HG03108 (cell line): ENCODE results near the gene MFAP3.
"Not testable (repeated sequence)": the region's sequence is repeated elsewhere in the genome, so short reads cannot be mapped to it uniquely, and the experiment has no call there.

ENCODE experiments used
- ATAC-seq: cut with Tn5 transposase; IDR thresholded peaks from one replicate; pipeline ENCODE4 v1.9.1; 2021; ENCODE audit warnings: moderate library complexity; ENCODE audit not compliant: unreplicated experiment

MFAP3 gene

GRCh38 chr5:154038707-154039457 lies at the start of gene MFAP3, which contains the start of gene FAM114A2:
TSS of gene MFAP3 (plus strand) at chr5:154038967. CDS start at chr5:154049723, 10,756 bp downstream.
TSS of gene FAM114A2 (minus strand) at chr5:154038910. CDS start at chr5:154034953, 3,957 bp downstream.
- peak; percentile 96 for ATAC-seq

DNA sequence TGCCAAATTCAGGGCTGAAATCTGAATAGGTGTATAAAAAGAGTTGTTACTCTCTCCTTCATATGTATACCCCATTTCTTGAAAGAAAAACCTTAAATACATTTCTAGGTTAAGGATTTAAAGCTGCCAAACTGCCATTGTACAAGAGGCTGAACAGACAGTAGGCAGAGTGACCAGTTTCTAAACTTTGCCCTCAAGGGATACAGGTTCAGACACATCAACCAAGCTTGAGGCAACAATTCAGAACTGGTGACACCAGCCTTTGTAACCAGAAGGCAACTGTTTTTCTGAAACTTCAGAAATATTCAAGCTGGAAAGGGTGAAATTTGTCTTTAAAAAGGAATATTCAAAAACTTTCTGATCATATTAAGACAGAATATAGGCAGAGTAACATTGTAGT lies 47.6 kb upstream of the MFAP3 start:
- no peak for ATAC-seq

- no peak for ATAC-seq
Measured at GRCh38 chr5:153998010-153998409, 40.8 kb upstream of the MFAP3 start.

- no peak for ATAC-seq
Measured at GRCh38 chr5:153998768-153999167, 40.0 kb upstream of the MFAP3 start.

DNA sequence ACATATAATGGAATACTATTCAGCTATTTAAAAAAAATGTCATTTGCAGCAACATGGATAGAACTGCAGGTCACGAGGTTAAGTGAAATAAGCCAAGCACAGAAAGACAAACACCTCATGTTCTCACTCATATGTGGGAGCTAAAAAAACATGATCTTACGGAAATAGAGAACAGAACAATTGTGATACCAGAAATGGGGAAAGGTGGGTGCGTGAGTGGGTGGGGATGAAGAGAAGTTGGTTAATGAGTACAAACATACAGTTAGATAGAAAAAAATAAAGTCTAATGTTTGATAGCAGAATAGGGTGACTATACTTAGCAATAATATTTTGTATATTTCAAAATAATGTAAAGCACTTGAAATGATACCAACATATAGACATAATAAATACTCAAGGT lies 38.8 kb upstream of the MFAP3 start:
- ATAC-seq = no peak

DNA sequence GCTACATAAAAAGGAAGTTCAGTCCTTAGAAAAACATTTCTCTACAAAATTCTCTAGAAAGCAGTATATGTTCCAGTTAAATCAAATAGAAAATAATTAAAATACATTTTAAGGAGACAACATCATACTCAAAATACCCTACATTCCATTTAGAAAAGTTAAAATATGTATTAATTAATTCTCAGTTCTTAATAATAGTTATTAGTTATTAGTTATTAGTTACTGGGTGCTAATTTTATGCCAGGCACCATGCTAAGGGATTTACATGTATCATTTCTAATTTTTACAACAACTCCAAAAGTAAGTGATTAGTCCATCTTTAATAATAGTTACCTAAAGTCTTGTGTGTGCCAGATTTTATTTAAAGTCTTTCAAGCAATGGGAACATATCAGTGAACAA lies 38.1 kb upstream of the MFAP3 start:
- no peak for ATAC-seq

DNA sequence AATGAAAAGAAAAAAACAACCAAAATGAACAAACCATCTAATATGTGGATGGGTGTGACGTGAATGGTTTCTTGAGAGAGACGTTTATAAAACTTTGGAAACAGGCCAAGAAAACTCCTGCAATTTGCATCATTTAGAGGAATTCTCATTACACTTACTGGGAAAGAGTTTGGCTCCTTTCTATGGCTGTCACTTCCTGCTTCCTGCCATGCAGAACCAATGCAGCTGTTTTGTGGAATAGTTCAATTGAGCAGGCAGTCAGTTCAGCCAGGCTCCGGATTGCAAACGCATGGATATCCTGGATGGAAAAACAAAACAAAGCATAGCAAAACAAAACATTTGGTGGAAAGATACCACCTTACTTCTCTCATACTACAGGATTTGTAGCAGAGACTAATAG lies 36.7 kb upstream of the MFAP3 start:
- no peak for ATAC-seq

DNA sequence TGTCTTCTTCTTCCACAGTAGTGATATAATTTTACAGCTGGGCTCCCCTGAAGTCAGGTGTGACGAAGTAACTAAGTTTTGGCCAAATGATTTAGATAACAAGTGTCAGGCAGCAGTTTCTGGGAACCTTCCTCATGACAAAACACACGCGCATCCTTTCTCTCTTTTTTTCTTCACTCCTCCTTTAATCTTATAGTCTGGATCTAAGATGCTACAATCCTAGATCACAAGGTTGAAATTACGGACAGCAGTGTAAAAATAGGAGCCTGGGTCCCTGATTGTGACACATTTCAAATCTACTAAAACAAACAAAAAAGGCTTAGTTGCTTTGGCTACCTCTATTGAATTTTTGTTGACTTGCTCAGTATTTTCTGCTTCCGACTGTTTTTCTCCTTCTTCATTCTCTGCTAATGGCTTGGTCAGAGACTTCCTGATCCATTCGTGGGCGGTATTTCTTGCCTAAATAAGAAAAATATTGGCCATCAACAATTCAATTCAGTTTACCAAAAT lies 36.2 kb upstream of the MFAP3 start:
- ATAC-seq = no peak

- no peak for ATAC-seq
Measured at GRCh38 chr5:154005648-154006047, 33.1 kb upstream of the MFAP3 start.

- ATAC-seq = no peak
Measured at GRCh38 chr5:154010660-154011059, 28.1 kb upstream of the MFAP3 start.

DNA sequence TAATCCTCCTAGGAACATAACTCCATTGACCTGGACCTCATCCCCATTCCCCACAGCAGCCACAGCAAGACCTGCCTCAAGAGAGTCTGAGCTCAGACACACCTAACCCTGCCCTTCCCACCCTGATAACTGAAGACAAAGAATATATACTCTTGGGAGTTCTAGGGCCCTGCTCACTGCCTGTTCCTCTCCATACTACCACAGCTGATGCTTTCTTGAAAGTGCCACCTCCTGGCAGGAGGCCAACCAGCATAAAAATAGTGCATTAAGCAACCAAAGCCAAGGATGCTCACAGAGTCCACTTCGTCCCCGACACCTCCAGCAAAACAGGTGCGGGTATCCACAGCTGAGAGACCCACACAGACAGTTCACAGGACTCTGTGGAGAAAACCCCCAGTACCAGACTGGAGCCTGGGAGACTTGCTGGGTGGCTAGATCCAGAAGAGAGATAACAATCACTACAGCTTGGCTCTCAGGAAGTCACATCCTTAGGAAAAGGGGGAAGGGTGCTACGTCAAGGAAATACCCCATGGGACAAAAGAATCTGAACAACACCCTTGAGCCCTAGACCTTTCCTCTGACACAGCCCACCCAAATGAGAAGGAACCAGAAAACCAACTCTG lies 23.6 kb upstream of the MFAP3 start:
- ATAC-seq = no peak

GRCh38 chr5:154018919-154019318 lies 19.8 kb upstream of the MFAP3 start:
- not testable (repeated sequence) for ATAC-seq

- no peak for ATAC-seq
Measured at GRCh38 chr5:154025951-154026350, 12.8 kb upstream of the MFAP3 start.

DNA sequence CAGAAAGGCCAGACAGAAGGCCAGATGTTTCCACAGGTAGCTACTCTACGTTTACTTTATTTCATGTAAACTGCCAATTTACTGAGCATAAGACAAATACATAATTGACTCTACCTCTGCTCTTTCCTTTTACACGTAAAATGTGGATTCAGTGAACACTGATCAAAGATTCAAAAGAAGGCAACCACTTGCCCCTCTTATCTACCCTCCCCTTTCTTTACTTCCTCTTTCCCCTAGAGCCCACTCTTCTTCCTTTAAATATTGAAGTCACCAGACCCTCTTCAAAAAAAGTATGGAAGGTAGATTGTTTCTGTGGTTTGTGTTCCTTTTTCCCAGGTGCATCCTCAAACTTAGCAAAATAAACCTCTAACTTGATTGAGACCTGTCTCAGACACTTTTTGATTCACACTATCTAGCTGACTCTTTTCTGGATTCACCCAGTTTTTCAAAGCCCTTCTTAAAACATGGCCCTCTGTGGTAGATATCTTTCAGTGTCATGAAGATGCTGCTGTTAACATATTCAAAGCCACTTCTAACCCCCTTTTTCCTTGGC lies 6.8 kb upstream of the MFAP3 start:
- ATAC-seq = no peak

DNA sequence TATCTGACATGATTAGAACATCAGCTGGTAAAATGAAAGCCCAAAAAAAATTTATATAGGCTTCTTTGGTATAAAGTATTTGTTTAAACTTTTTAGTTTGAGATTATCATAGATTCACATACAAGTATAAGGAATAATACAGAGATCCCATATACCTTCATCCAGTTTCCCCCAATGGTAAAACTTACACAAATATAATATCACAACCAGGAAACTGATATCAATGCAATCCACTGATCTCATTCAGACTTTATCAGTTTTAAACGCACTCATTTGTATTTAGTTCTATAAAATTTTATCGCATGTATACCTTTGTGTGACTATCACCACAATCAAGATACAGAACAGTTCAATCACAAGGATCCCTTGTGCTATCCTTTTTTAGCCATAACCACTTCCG lies 3.8 kb upstream of the MFAP3 start:
- ATAC-seq = no peak

DNA sequence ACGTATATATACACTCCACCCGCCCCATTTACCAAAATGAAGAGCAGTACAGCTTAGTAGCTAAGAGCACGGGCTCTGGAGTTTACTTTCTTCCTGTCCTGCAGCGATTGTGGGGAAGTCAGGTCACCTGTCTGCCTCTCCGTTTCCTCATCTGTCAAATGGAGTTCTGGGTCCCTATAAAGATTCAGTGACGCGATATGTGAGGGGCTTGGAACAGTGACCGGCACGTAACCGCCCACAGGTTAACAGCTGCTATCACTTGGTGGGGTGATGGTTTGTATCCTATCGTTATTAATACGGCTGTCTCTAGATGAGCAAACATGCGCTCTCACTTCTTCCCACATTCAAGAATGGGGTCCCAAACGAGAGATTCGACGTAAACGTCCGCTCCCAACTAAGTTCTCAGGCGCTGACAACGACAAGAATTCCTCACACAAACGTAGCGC lies 483 bp upstream of the MFAP3 start:
- ATAC-seq = peak; percentile 38

- no peak for ATAC-seq
Measured at GRCh38 chr5:154039458-154039829, 677 bp downstream of the MFAP3 start.

DNA sequence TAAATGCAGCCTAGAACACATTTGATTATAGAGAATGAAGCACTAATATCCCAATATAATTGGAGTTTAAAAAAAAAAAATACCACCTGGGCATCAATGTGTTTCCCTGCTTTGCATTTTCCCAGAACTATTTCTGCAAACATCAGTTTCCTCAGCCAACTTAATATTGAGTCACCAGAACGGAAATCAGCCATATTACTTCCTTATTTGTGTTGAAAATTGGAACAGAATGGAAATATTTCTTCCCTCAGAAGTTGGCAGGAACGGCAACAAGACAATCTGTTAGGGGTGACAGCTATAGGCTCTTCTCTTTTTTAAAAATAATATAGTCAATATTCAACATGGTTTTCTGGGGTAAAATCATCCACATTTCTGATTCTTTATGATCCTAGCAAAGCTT lies 4.0 kb downstream of the MFAP3 start:
- ATAC-seq = no peak

DNA sequence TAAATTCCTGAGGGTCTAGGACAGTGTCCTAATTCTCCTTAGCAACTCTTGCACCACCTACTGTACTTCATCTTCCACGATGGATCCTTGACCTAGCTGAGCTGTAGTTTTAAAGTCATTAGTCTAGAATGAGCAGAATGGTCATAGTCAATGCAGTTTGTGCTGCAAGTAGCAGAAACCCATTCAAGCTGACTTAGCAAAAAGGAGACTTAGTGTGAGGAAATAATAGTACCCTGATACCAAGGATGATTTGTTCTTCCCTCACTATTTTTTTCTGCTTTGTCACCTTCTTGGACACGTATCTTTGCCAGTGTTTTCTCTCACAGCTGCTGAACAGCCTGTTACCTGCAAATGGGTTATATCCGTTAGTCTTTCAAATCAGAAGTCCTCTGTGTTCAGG lies 5.3 kb downstream of the MFAP3 start:
- no peak for ATAC-seq

DNA sequence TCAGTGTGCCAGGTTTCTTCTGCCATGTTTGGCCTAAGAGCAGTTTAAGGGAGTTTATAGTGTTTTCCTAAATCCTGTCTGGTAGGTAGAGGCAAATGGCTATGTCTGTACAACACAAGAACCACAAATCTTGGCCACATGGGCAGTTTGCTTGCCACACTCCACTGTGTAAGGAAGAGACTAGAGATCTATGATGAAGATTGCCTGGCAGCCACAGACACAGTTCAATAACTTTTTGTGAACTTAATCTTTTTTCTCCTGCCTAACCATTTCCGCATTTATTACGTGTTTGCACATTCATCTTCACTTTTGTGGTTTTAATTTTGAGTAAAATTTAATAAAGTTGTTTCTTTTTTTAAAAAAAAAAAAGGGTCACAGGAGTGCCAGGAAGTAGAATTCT lies 5.8 kb downstream of the MFAP3 start:
- no peak for ATAC-seq

DNA sequence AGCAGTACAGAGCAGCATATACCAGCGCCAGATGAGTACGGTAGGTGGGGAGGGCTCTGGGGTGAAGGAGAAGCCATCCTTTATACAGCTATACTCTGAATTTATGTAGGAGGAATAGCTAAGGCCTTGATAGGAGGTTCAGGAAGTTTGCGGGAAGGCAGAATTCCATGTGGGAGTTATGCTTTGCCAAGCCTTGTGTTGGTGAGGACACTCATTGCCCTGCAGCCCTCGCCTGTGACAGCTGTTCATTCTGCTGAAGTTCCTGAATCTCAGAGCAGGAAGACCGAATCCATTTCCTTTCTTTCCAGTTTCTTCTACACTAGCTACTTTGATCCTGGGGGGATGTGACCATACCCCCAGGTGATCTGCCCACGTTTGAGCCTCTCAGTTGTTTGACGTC lies 7.7 kb downstream of the MFAP3 start:
- no peak for ATAC-seq

GRCh38 chr5:154047324-154047723 lies 8.6 kb downstream of the MFAP3 start:
- no peak for ATAC-seq
